ENCODE data around the gene KLHL25. TPM values are rescaled to one million over a fixed set of nuclear protein-coding genes. Genes with fewer than 3 reads are reported as not detected.

The KLHL25 gene
- total RNA-seq, 4 donors from 2014 or later, result 3.1 to 11.6 (median 8.1) TPM

DNA sequence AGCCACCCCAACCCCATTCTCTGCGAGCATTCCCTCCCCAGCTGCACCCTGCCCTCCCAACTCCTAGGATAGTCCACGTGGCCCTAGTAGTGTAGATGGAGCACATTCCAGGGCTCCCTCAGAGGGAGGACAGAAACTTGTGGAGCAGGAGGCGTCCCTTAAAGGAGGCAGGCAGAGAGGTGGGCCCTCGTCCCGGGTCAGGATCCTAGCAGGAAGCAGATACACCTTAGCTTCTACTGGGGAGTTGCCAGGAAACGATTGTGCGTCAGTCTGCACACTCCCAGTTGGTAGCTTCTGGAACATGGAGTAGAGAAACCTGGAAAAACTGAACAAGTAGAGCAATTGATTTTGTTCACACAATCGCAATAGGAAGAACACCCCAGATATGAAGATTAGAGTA, 43.9 kb upstream of the KLHL25 start:
- 74 to 87% methylated on average over 6 to 8 of the region's 8 CpGs for WGBS, 2 donors
- intact Hi-C loops (cut with DNase I), result loop anchor here (10.0 kb wide), 1 partner anchor 84 kb away; no protein-coding TSS in a partner anchor
- no peak overlapping the region for H3K4me3 ChIP-seq
- H3K9me3 ChIP-seq, result no peaks in the 10 kb centered on the region
- peaks cover 3 to 17% (median 5%) of the 10 kb centered on the region in 3 donors for H3K4me1 ChIP-seq
- TF ChIP-seq, protein P1, sequence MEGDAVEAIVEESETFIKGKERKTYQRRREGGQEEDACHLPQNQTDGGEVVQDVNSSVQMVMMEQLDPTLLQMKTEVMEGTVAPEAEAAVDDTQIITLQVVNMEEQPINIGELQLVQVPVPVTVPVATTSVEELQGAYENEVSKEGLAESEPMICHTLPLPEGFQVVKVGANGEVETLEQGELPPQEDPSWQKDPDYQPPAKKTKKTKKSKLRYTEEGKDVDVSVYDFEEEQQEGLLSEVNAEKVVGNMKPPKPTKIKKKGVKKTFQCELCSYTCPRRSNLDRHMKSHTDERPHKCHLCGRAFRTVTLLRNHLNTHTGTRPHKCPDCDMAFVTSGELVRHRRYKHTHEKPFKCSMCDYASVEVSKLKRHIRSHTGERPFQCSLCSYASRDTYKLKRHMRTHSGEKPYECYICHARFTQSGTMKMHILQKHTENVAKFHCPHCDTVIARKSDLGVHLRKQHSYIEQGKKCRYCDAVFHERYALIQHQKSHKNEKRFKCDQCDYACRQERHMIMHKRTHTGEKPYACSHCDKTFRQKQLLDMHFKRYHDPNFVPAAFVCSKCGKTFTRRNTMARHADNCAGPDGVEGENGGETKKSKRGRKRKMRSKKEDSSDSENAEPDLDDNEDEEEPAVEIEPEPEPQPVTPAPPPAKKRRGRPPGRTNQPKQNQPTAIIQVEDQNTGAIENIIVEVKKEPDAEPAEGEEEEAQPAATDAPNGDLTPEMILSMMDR (IDR thresholded peaks at IDR 0.05), result no peak
- no peak for TF ChIP-seq POLR2A (IDR thresholded peaks at IDR 0.05)
- no peak overlapping the region for H3K27ac ChIP-seq
- peaks cover 0 to 11% (median 0%) of the 10 kb centered on the region in 4 donors for H3K27me3 ChIP-seq
- no peaks in the 10 kb centered on the region for H3K36me3 ChIP-seq
- no peak for DNase-seq

DNA sequence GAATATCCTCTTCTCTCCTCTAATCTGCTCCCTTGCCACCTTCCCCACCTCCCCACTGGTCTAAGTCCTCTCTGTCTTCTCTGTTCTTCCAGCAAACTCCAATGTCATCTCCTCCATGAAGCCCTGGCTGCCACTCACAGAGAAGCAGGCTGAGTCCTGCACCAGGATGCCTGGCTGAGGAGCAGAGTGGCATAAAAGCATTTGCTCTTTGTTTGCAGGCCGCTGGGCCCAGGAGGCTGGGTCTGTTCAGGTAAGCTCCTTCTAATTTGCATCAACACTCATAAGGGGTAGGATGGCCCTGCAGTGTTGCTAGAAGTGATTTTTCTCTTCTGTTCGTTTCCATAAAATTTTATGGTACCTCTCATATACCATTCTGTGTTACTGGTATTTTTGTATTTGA, 43.2 kb upstream of the KLHL25 start:
- Histone ChIP-seq H3K27me3 (peaks cover 0 to 5% (median 0%) of the 10 kb centered on the region in 4 donors), H3K4me3 (no peak overlapping the region), H3K4me1 (peaks cover 3 to 17% (median 5%) of the 10 kb centered on the region in 3 donors), H3K36me3 (no peaks in the 10 kb centered on the region), H3K27ac (no peak overlapping the region), H3K9me3 (no peaks in the 10 kb centered on the region)
- 59 to 75% methylated on average over 2 of the region's 2 CpGs for WGBS, 2 donors
- DNase-seq, result no peak
- TF ChIP-seq, protein P1 (IDR thresholded peaks at IDR 0.05), result no peak
- no peak for TF ChIP-seq POLR2A (IDR thresholded peaks at IDR 0.05)
- intact Hi-C loops (cut with DNase I), result loop anchor here (10.0 kb wide), 1 partner anchor 83 kb away; no protein-coding TSS in a partner anchor

DNA sequence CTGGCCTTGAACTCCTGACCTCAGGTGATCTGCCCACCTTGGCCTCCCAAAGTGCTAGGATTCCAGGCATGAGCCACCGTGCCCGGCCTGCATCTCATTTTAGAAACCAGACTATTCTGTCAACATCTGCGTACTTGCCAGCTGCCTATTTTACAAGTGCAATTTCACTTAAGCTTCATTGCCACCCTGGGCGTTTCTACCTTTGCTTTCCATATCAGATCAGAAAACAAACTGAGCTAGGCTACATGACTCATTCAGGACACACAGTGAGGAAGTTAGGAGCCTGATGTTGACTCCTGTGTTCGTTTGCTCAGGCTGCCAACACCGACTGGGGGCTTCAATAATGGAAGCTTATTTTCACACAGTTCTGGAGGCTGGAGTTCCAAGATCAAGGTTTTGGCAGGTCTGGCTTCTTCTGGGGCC, 42.3 kb upstream of the KLHL25 start:
- TF ChIP-seq POLR2A (IDR thresholded peaks at IDR 0.05), result no peak
- TF ChIP-seq, protein P1 (IDR thresholded peaks at IDR 0.05), result no peak
- Histone ChIP-seq H3K36me3 (no peaks in the 10 kb centered on the region), H3K4me3 (no peak overlapping the region), H3K27me3 (peaks cover 0 to 2% (median 0%) of the 10 kb centered on the region in 4 donors), H3K27ac (peak overlapping the region in 1 of 4 donors; percentile 13), H3K4me1 (peaks cover 3 to 17% (median 5%) of the 10 kb centered on the region in 3 donors), H3K9me3 (no peaks in the 10 kb centered on the region)
- no peak for DNase-seq
- intact Hi-C loops (cut with DNase I), result loop anchor here (10.0 kb wide), 1 partner anchor 82 kb away; no protein-coding TSS in a partner anchor
- WGBS, 2 donors, result 38 to 59% methylated on average over 6 of the region's 6 CpGs

- WGBS, 2 donors, result 94 to 100% methylated on average over 2 to 3 of the region's 3 CpGs
- Histone ChIP-seq H3K27me3 (no peaks in the 10 kb centered on the region), H3K4me1 (peaks cover 0 to 14% (median 0%) of the 10 kb centered on the region in 3 donors), H3K9me3 (no peaks in the 10 kb centered on the region), H3K4me3 (no peak overlapping the region), H3K36me3 (no peaks in the 10 kb centered on the region), H3K27ac (no peak overlapping the region)
- no peak for DNase-seq
- TF ChIP-seq, protein P1 (IDR thresholded peaks at IDR 0.05), result no peak
- TF ChIP-seq POLR2A (IDR thresholded peaks at IDR 0.05), result no peak
- intact Hi-C loops (cut with DNase I), result loop anchor here (10.0 kb wide), 1 partner anchor 80 kb away; no protein-coding TSS in a partner anchor
Observed at GRCh38 chr15:85834651-85835050, 39.9 kb upstream of the KLHL25 start.

DNA sequence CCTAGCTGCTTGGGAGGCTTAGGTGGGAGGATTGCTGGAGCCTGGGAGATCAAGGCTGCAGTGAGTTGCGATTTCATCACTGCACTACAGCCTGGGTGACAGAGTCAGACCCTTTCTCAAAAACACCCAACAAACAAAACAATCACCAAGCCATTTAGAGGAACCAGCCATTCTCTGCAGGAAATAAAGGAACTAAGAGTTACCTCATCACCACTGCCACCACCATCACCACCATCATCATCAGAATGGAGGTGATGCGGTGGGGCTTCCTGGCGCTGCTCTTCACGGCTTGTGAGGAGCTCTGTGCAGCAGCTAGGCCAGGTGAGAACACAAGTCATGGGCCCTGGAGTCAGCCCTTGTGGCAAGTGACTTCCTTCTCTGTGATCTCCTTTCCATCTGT, 37.7 kb upstream of the KLHL25 start:
- intact Hi-C loops (cut with DNase I), result loop anchor here (10.0 kb wide), 1 partner anchor 78 kb away; no protein-coding TSS in a partner anchor
- Histone ChIP-seq H3K27me3 (no peaks in the 10 kb centered on the region), H3K27ac (no peak overlapping the region), H3K9me3 (no peaks in the 10 kb centered on the region), H3K4me1 (peaks cover 0 to 12% (median 0%) of the 10 kb centered on the region in 3 donors), H3K4me3 (no peak overlapping the region), H3K36me3 (no peaks in the 10 kb centered on the region)
- TF ChIP-seq, protein P1 (IDR thresholded peaks at IDR 0.05), result no peak
- TF ChIP-seq POLR2A (IDR thresholded peaks at IDR 0.05), result no peak
- 61 to 78% methylated on average over 4 of the region's 4 CpGs for WGBS, 2 donors
- DNase-seq, result no peak

Measured in esophagus squamous epithelium (tissue), 5 donors.